AG04449 (cell line): Measurements from ENCODE around the gene TBC1D1.

Source experiments
- CTCF ChIA-PET: fragments of 350-600 bp; formaldehyde crosslinking; extraction: SDS; loops from one replicate; lab custom pipeline; 2021; ENCODE audit warnings: antibody characterized with exemption; lab: Yijun Ruan, JAX
- POLR2A ChIA-PET: fragments of 400-600, 350-600 bp; formaldehyde crosslinking; extraction: SDS; loops from one replicate; lab custom pipeline; 2020; ENCODE audit warnings: antibody characterized with exemption, inconsistent platforms; lab: Yijun Ruan, JAX
- DNase-seq: peaks from one replicate; pipeline ENCODE4 v3.0.0-alpha.2; 2010; ENCODE audit warnings: low read depth, low spot score
- H3K4me3 ChIP-seq: 2 replicates; pipeline ENCODE4 v1.5.1; 2011; ENCODE audit warnings: low read depth, mild to moderate bottlenecking, control low read depth, low read length
- CTCF ChIP-seq: IDR thresholded peaks from one replicate; pipeline ENCODE4 v1.5.1; 2011; ENCODE audit warnings: mild to moderate bottlenecking, moderate library complexity, low read length, control low read depth, inconsistent platforms; ENCODE audit not compliant: insufficient read depth; ENCODE audit errors: missing control alignments

Gene TBC1D1

GRCh38 chr4:38124961-38125360, 234.1 kb downstream of the TBC1D1 start:
- TF ChIP-seq CTCF: no peak
- H3K4me3 ChIP-seq: no peak overlapping the region
- no peak for DNase-seq
- ChIA-PET POLR2A (no interaction called here), CTCF (no interaction called here)

- no peak for DNase-seq
- no peak for TF ChIP-seq CTCF
- no peak overlapping the region for H3K4me3 ChIP-seq
- ChIA-PET POLR2A (no interaction called here), CTCF (interaction anchor here (1.3 kb wide), 1 partner anchor 54 kb away, joined by 3 read pairs; no protein-coding TSS in a partner anchor)
Measured at GRCh38 chr4:38125816-38126215, 234.9 kb downstream of the TBC1D1 start.

- no peak overlapping the region for H3K4me3 ChIP-seq
- no peak for TF ChIP-seq CTCF
- ChIA-PET CTCF (interaction anchor here (1.0 to 1.6 kb wide), 2 partner anchors 9 to 547 kb away, joined by 3 read pairs; no protein-coding TSS in a partner anchor), POLR2A (no interaction called here)
- DNase-seq: no peak
Measured at GRCh38 chr4:38128478-38129459, 237.9 kb downstream of the TBC1D1 start.

- no peak for TF ChIP-seq CTCF
- CTCF ChIA-PET: interaction anchor here (0.7 to 1.6 kb wide), 3 partner anchors 10 to 546 kb away, joined by 3 read pairs; no protein-coding TSS in a partner anchor
- no peak for DNase-seq
- POLR2A ChIA-PET: no interaction called here
- no peak overlapping the region for H3K4me3 ChIP-seq
Measured at GRCh38 chr4:38129460-38130227, 238.8 kb downstream of the TBC1D1 start.

- no peak for DNase-seq
Measured at GRCh38 chr4:38130884-38131283, 240.0 kb downstream of the TBC1D1 start.

More at GRCh38 chr4:38130884-38131283, 240.0 kb downstream of the TBC1D1 start:
- TF ChIP-seq CTCF: no peak
- POLR2A ChIA-PET: no interaction called here
- no peak overlapping the region for H3K4me3 ChIP-seq
- CTCF ChIA-PET: no interaction called here
